ENCODE results near the gene ACOT6.
A peak's percentile ranks its signal among the peaks of the same experiment; 100 is the strongest.
"Not testable (repeated sequence)": the region's sequence is repeated elsewhere in the genome, so short reads cannot be mapped to it uniquely, and the experiment has no call there.

The ACOT6 gene

DNA sequence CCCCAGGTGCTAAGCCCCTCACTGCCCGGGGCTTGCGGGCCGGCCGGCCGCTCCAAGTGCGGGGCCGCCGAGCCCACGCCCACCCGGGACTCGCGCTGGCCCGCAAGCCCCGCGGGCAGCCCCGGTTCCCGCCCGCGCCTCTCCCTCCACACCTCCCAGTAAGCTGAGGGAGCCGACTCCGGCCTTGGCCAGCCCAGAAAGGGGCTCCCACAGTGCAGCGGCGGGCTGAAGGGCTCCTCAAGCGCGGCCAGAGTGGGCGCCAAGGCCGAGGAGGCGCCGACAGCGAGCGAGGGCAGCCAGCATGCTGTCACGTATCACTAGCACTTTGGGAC, 21.7 kb upstream of the ACOT6 start:
- not testable (repeated sequence) for H3K27ac ChIP-seq (replicated peaks); DNase-seq (ENCODE audit: low read depth in 1 of 2, low spot score in 1 of 2)

DNA sequence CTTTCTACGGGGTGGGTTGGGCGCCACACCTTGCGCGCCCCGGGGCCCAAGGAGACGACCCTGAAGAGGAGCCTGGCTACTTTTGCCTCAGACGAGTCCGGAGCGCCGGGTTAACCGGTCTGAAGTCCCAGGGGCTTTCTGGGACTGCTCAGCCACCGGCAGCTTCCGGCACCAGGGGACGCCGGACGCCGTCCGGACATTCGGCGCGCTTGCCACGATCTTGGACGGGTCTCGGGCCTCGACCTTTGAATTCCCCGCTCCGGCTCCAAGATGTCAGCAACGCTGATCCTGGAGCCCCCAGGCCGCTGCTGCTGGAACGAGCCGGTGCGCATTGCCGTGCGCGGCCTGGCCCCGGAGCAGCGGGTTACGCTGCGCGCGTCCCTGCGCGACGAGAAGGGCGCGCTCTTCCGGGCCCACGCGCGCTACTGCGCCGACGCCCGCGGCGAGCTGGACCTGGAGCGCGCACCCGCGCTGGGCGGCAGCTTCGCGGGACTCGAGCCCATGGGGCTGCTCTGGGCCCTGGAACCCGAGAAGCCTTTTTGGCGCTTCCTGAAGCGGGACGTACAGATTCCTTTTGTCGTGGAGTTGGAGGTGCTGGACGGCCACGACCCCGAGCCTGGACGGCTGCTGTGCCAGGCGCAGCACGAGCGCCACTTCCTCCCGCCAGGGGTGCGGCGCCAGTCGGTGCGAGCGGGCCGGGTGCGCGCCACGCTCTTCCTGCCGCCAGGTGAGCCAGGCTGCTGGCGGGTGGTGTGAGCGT, 20.4 kb upstream of the ACOT6 start, which contains the start of gene ACOT4:
ACOT4 (plus strand) TSS at position 184 of the 760 bp plus-strand sequence; CDS start at position 271, 87 bp downstream.
- no peaks in the 10 kb centered on the region for H3K27me3 ChIP-seq (ENCODE audit: insufficient read depth, poor library complexity, severe bottlenecking)
- peak within 1 kb of the TSS; percentile 45 for H3K4me3 ChIP-seq (replicated peaks; ENCODE audit: insufficient read depth, low read length)
- no peak for TF ChIP-seq GABPA (IDR thresholded peaks at IDR 0.05; ENCODE audit: low read depth)
- TF ChIP-seq, protein P1, sequence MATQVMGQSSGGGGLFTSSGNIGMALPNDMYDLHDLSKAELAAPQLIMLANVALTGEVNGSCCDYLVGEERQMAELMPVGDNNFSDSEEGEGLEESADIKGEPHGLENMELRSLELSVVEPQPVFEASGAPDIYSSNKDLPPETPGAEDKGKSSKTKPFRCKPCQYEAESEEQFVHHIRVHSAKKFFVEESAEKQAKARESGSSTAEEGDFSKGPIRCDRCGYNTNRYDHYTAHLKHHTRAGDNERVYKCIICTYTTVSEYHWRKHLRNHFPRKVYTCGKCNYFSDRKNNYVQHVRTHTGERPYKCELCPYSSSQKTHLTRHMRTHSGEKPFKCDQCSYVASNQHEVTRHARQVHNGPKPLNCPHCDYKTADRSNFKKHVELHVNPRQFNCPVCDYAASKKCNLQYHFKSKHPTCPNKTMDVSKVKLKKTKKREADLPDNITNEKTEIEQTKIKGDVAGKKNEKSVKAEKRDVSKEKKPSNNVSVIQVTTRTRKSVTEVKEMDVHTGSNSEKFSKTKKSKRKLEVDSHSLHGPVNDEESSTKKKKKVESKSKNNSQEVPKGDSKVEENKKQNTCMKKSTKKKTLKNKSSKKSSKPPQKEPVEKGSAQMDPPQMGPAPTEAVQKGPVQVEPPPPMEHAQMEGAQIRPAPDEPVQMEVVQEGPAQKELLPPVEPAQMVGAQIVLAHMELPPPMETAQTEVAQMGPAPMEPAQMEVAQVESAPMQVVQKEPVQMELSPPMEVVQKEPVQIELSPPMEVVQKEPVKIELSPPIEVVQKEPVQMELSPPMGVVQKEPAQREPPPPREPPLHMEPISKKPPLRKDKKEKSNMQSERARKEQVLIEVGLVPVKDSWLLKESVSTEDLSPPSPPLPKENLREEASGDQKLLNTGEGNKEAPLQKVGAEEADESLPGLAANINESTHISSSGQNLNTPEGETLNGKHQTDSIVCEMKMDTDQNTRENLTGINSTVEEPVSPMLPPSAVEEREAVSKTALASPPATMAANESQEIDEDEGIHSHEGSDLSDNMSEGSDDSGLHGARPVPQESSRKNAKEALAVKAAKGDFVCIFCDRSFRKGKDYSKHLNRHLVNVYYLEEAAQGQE (IDR thresholded peaks at IDR 0.05; ENCODE audit: insufficient replicate concordance, low read depth): no peak
- TF ChIP-seq POLR2AphosphoS5 (IDR thresholded peaks at IDR 0.05; ENCODE audit: low read depth): no peak
- TF ChIP-seq, protein P2, sequence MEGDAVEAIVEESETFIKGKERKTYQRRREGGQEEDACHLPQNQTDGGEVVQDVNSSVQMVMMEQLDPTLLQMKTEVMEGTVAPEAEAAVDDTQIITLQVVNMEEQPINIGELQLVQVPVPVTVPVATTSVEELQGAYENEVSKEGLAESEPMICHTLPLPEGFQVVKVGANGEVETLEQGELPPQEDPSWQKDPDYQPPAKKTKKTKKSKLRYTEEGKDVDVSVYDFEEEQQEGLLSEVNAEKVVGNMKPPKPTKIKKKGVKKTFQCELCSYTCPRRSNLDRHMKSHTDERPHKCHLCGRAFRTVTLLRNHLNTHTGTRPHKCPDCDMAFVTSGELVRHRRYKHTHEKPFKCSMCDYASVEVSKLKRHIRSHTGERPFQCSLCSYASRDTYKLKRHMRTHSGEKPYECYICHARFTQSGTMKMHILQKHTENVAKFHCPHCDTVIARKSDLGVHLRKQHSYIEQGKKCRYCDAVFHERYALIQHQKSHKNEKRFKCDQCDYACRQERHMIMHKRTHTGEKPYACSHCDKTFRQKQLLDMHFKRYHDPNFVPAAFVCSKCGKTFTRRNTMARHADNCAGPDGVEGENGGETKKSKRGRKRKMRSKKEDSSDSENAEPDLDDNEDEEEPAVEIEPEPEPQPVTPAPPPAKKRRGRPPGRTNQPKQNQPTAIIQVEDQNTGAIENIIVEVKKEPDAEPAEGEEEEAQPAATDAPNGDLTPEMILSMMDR (IDR thresholded peaks at IDR 0.05; ENCODE audit: insufficient read depth, low read length): no peak
- TF ChIP-seq SPI1 (IDR thresholded peaks at IDR 0.05; ENCODE audit: borderline replicate concordance, low read depth): no peak
- DNase-seq (ENCODE audit: low read depth in 1 of 2, low spot score in 1 of 2): no peak
- no peak within 1 kb of the TSS for H3K27ac ChIP-seq (replicated peaks)

More for the DNA sequence above, 21.7 kb upstream of the ACOT6 start:
- H3K27me3 ChIP-seq (ENCODE audit: insufficient read depth, poor library complexity, severe bottlenecking); H3K4me3 ChIP-seq (replicated peaks; ENCODE audit: insufficient read depth, low read length): not testable (repeated sequence)

DNA sequence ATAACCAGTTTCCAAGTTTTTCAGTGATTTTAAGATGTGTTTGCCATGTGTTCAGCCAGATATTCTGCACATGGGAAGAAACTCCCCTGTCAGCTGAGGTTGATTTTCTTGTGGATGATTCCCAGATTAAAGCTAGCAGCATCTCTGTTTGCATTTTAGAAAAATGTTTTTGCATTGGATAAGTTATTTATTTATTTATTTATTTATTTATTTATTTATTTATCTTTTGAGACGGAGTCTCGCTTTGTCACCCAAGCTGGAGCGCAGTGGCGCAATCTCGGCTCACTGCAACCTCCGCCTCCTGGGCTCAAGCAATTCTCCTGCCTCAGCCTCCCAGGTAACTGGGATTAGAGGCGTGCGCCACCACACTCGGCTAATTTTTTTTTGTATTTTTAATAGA, 17.8 kb upstream of the ACOT6 start:
- Histone ChIP-seq H3K4me3 (replicated peaks; ENCODE audit: insufficient read depth, low read length) (no peak overlapping the region), H3K27me3 (ENCODE audit: insufficient read depth, poor library complexity, severe bottlenecking) (no peaks in the 10 kb centered on the region), H3K27ac (replicated peaks) (no peak overlapping the region)
- no peak for TF ChIP-seq POLR2AphosphoS5 (IDR thresholded peaks at IDR 0.05; ENCODE audit: low read depth)
- TF ChIP-seq, protein P2 (IDR thresholded peaks at IDR 0.05; ENCODE audit: insufficient read depth, low read length): no peak
- no peak for TF ChIP-seq SPI1 (IDR thresholded peaks at IDR 0.05; ENCODE audit: borderline replicate concordance, low read depth)
- TF ChIP-seq, protein P1 (IDR thresholded peaks at IDR 0.05; ENCODE audit: insufficient replicate concordance, low read depth): no peak
- TF ChIP-seq GABPA (IDR thresholded peaks at IDR 0.05; ENCODE audit: low read depth): no peak
- DNase-seq (ENCODE audit: low read depth in 1 of 2, low spot score in 1 of 2): no peak

DNA sequence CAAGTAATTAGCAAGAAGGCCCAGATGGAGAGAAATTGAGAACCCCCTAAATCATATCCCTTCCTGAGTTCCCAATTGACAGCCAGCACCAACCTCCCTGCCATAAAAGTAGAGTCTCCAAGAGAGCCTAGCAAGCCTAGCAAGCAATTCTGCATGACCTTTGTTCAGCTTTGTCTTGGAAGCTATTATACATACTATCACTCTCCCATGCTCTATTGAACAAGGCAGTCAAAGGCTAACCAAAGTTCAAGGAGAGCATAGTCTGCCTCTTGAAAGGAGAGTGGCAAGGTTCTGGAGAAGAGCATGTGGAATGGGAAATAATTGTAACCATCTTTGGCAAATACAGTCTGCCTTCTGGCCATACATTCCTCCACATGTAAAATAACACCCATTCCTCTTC, 12.8 kb upstream of the ACOT6 start:
- Histone ChIP-seq H3K4me3 (replicated peaks; ENCODE audit: insufficient read depth, low read length) (no peak overlapping the region), H3K27me3 (ENCODE audit: insufficient read depth, poor library complexity, severe bottlenecking) (no peaks in the 10 kb centered on the region), H3K27ac (replicated peaks) (no peak overlapping the region)
- no peak for TF ChIP-seq GABPA (IDR thresholded peaks at IDR 0.05; ENCODE audit: low read depth)
- TF ChIP-seq, protein P2 (IDR thresholded peaks at IDR 0.05; ENCODE audit: insufficient read depth, low read length): no peak
- TF ChIP-seq, protein P1 (IDR thresholded peaks at IDR 0.05; ENCODE audit: insufficient replicate concordance, low read depth): no peak
- no peak for TF ChIP-seq POLR2AphosphoS5 (IDR thresholded peaks at IDR 0.05; ENCODE audit: low read depth)
- TF ChIP-seq SPI1 (IDR thresholded peaks at IDR 0.05; ENCODE audit: borderline replicate concordance, low read depth): no peak
- no peak for DNase-seq (ENCODE audit: low read depth in 1 of 2, low spot score in 1 of 2)

All from HL-60 (cell line).